ENCODE measurements around the gene OPCML. TPM values are rescaled to one million over a fixed set of nuclear protein-coding genes. Genes with fewer than 3 reads are reported as not detected.

OPCML gene
- total and polyA plus RNA-seq, 4 donors, result under 0.01 to 0.01 TPM; not detected in 2

GRCh38 chr11:132792341-132793140 lies 739.8 kb downstream of the OPCML start:
- no peak for DNase-seq (ENCODE audit: low spot score)
- Histone ChIP-seq H3K9me3 (ENCODE audit: control insufficient read depth in 4 of 4, low read length in 3 of 4) (no peaks in the 10 kb centered on the region), H3K4me3 (ENCODE audit: low read depth in 1 of 3, low read length in 3 of 3) (no peak overlapping the region), H3K9ac (ENCODE audit: low read depth in 1 of 2, low read length in 2 of 2) (no peak overlapping the region), H3K36me3 (ENCODE audit: control insufficient read depth in 4 of 4, insufficient read depth in 3 of 4, low read depth in 1 of 4, low read length in 3 of 4) (no peaks in the 10 kb centered on the region), H3K27ac (ENCODE audit: low read depth in 1 of 2, low read length in 2 of 2) (no peak overlapping the region), H3K27me3 (ENCODE audit: control insufficient read depth in 4 of 4, insufficient read depth in 4 of 4, low read length in 3 of 4) (no peaks in the 10 kb centered on the region), H3K4me1 (ENCODE audit: control insufficient read depth in 4 of 4, insufficient read depth in 4 of 4, low read length in 3 of 4) (no peaks in the 10 kb centered on the region)
- 39% methylated on average over 29 of the region's 29 CpGs for WGBS
- TF ChIP-seq FOXA2 (IDR thresholded peaks at IDR 0.05) (no peak), RXRA (IDR thresholded peaks at IDR 0.05) (no peak), GABPA (IDR thresholded peaks at IDR 0.05 in 1 of 2, conservative IDR thresholded peaks at IDR 0.05 in 1 of 2) (no peak), JUND (IDR thresholded peaks at IDR 0.05) (no peak), RAD21 (IDR thresholded peaks at IDR 0.05) (no peak), TAF1 (conservative IDR thresholded peaks at IDR 0.05) (no peak)
- TF ChIP-seq, protein P1, sequence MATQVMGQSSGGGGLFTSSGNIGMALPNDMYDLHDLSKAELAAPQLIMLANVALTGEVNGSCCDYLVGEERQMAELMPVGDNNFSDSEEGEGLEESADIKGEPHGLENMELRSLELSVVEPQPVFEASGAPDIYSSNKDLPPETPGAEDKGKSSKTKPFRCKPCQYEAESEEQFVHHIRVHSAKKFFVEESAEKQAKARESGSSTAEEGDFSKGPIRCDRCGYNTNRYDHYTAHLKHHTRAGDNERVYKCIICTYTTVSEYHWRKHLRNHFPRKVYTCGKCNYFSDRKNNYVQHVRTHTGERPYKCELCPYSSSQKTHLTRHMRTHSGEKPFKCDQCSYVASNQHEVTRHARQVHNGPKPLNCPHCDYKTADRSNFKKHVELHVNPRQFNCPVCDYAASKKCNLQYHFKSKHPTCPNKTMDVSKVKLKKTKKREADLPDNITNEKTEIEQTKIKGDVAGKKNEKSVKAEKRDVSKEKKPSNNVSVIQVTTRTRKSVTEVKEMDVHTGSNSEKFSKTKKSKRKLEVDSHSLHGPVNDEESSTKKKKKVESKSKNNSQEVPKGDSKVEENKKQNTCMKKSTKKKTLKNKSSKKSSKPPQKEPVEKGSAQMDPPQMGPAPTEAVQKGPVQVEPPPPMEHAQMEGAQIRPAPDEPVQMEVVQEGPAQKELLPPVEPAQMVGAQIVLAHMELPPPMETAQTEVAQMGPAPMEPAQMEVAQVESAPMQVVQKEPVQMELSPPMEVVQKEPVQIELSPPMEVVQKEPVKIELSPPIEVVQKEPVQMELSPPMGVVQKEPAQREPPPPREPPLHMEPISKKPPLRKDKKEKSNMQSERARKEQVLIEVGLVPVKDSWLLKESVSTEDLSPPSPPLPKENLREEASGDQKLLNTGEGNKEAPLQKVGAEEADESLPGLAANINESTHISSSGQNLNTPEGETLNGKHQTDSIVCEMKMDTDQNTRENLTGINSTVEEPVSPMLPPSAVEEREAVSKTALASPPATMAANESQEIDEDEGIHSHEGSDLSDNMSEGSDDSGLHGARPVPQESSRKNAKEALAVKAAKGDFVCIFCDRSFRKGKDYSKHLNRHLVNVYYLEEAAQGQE (IDR thresholded peaks at IDR 0.05), result no peak

DNA sequence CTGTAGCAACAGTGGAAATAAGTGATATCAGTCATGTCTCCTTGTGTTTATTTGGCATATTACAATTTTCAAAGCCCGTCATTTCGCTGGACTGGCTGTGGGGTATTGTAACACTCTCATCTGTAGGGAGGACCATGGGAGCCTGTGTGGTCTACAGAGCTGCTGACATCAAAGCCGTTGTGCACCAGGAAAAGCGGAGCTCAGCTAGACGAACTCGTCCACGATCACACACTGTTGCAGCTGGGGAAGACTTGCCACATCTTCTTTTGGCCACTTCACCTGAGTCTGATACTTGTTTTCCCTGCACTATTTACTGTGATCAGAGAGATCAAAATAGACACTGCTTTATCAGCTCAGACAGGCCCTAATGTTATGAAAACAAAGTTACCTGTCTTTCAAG lies 741.3 kb downstream of the OPCML start:
- no peak overlapping the region for H3K9ac ChIP-seq (ENCODE audit: low read depth in 1 of 2, low read length in 2 of 2)
- H3K27ac ChIP-seq (ENCODE audit: low read depth in 1 of 2, low read length in 2 of 2), result no peak overlapping the region
- H3K4me3 ChIP-seq (ENCODE audit: low read depth in 1 of 3, low read length in 3 of 3), result no peak overlapping the region
- 93% methylated on average over 7 of the region's 7 CpGs for WGBS
- no peak for DNase-seq (ENCODE audit: low spot score)
- TF ChIP-seq, protein P2, sequence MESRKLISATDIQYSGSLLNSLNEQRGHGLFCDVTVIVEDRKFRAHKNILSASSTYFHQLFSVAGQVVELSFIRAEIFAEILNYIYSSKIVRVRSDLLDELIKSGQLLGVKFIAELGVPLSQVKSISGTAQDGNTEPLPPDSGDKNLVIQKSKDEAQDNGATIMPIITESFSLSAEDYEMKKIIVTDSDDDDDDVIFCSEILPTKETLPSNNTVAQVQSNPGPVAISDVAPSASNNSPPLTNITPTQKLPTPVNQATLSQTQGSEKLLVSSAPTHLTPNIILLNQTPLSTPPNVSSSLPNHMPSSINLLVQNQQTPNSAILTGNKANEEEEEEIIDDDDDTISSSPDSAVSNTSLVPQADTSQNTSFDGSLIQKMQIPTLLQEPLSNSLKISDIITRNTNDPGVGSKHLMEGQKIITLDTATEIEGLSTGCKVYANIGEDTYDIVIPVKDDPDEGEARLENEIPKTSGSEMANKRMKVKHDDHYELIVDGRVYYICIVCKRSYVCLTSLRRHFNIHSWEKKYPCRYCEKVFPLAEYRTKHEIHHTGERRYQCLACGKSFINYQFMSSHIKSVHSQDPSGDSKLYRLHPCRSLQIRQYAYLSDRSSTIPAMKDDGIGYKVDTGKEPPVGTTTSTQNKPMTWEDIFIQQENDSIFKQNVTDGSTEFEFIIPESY (IDR thresholded peaks at IDR 0.05), result no peak
- TF ChIP-seq, protein P3, sequence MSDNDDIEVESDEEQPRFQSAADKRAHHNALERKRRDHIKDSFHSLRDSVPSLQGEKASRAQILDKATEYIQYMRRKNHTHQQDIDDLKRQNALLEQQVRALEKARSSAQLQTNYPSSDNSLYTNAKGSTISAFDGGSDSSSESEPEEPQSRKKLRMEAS (IDR thresholded peaks at IDR 0.05), result no peak
- TF ChIP-seq NR2F2 (IDR thresholded peaks at IDR 0.05), result no peak
- no peak for TF ChIP-seq HNF4A (conservative IDR thresholded peaks at IDR 0.05)
- no peak for TF ChIP-seq EGR1 (IDR thresholded peaks at IDR 0.05; ENCODE audit: low read depth in 2 of 2)
- no peak for TF ChIP-seq RAD21 (IDR thresholded peaks at IDR 0.05)
- TF ChIP-seq FOXA2 (IDR thresholded peaks at IDR 0.05), result no peak
- no peak for TF ChIP-seq SP1 (IDR thresholded peaks at IDR 0.05)
- TF ChIP-seq CTCF (IDR thresholded peaks at IDR 0.05; ENCODE audit: low read depth, low read length, missing input control), result no peak
- TF ChIP-seq, protein P4, sequence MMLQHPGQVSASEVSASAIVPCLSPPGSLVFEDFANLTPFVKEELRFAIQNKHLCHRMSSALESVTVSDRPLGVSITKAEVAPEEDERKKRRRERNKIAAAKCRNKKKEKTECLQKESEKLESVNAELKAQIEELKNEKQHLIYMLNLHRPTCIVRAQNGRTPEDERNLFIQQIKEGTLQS (IDR thresholded peaks at IDR 0.05), result no peak
- TF ChIP-seq GABPA (IDR thresholded peaks at IDR 0.05 in 1 of 2, conservative IDR thresholded peaks at IDR 0.05 in 1 of 2), result no peak
- no peak for TF ChIP-seq FOXA1 (IDR thresholded peaks at IDR 0.05)
- TF ChIP-seq, protein P1 (IDR thresholded peaks at IDR 0.05), result no peak
- no peak for TF ChIP-seq TAF1 (conservative IDR thresholded peaks at IDR 0.05)
- TF ChIP-seq YY1 (IDR thresholded peaks at IDR 0.05), result no peak
- H3K36me3 ChIP-seq (ENCODE audit: control insufficient read depth in 4 of 4, insufficient read depth in 3 of 4, low read depth in 1 of 4, low read length in 3 of 4), result no peaks in the 10 kb centered on the region
- no peaks in the 10 kb centered on the region for H3K9me3 ChIP-seq (ENCODE audit: control insufficient read depth in 4 of 4, low read length in 3 of 4)
- no peaks in the 10 kb centered on the region for H3K27me3 ChIP-seq (ENCODE audit: control insufficient read depth in 4 of 4, insufficient read depth in 4 of 4, low read length in 3 of 4)
- no peaks in the 10 kb centered on the region for H3K4me1 ChIP-seq (ENCODE audit: control insufficient read depth in 4 of 4, insufficient read depth in 4 of 4, low read length in 3 of 4)
